ENCODE results near the gene HOXA5.
A peak's percentile ranks its signal among the peaks of the same experiment; 100 is the strongest.

Gene HOXA5

GRCh38 chr7:27106901-27107240, 36.6 kb downstream of the HOXA5 start:
- DNase-seq = no peak
- in situ Hi-C loops (cut with HindIII; ENCODE audit: low pct_ligation_motif_present, low pct_unique_long_range_greater_than_20kb, low sequenced_read_pairs) = no loop called here

- in situ Hi-C loops (cut with HindIII; ENCODE audit: low pct_ligation_motif_present, low pct_unique_long_range_greater_than_20kb, low sequenced_read_pairs) = no loop called here
- DNase-seq = no peak
Observed at GRCh38 chr7:27106181-27106900, 37.1 kb downstream of the HOXA5 start.

GRCh38 chr7:27105301-27106031, 38.0 kb downstream of the HOXA5 start:
- DNase-seq = no peak
- in situ Hi-C loops (cut with HindIII; ENCODE audit: low pct_ligation_motif_present, low pct_unique_long_range_greater_than_20kb, low sequenced_read_pairs) = no loop called here

GRCh38 chr7:27104341-27105058, 39.0 kb downstream of the HOXA5 start:
- no peak for DNase-seq
- in situ Hi-C loops (cut with HindIII; ENCODE audit: low pct_ligation_motif_present, low pct_unique_long_range_greater_than_20kb, low sequenced_read_pairs) = no loop called here

GRCh38 chr7:27103489-27104226, 39.8 kb downstream of the HOXA5 start:
- in situ Hi-C loops (cut with HindIII; ENCODE audit: low pct_ligation_motif_present, low pct_unique_long_range_greater_than_20kb, low sequenced_read_pairs) = no loop called here
- DNase-seq = no peak

- DNase-seq = no peak
- in situ Hi-C loops (cut with HindIII; ENCODE audit: low pct_ligation_motif_present, low pct_unique_long_range_greater_than_20kb, low sequenced_read_pairs) = no loop called here
Observed at GRCh38 chr7:27102581-27103442, 40.7 kb downstream of the HOXA5 start, which contains the start of gene HOXA2. Gene HOXA2, minus strand, starts transcription at chr7:27102683. Its CDS starts 183 bp downstream, at chr7:27102500.

- in situ Hi-C loops (cut with HindIII; ENCODE audit: low pct_ligation_motif_present, low pct_unique_long_range_greater_than_20kb, low sequenced_read_pairs) = no loop called here
- no peak for DNase-seq
Observed at GRCh38 chr7:27101957-27102580, 41.4 kb downstream of the HOXA5 start.

- in situ Hi-C loops (cut with HindIII; ENCODE audit: low pct_ligation_motif_present, low pct_unique_long_range_greater_than_20kb, low sequenced_read_pairs) = no loop called here
- DNase-seq = no peak
Observed at GRCh38 chr7:27101171-27101956, 42.1 kb downstream of the HOXA5 start.

GRCh38 chr7:27100694-27101170, 42.7 kb downstream of the HOXA5 start:
- in situ Hi-C loops (cut with HindIII; ENCODE audit: low pct_ligation_motif_present, low pct_unique_long_range_greater_than_20kb, low sequenced_read_pairs) = no loop called here
- DNase-seq = no peak

GRCh38 chr7:27099453-27100370, 43.8 kb downstream of the HOXA5 start:
- in situ Hi-C loops (cut with HindIII; ENCODE audit: low pct_ligation_motif_present, low pct_unique_long_range_greater_than_20kb, low sequenced_read_pairs) = no loop called here
- DNase-seq = no peak

- peak; percentile 82 for DNase-seq
- in situ Hi-C loops (cut with HindIII; ENCODE audit: low pct_ligation_motif_present, low pct_unique_long_range_greater_than_20kb, low sequenced_read_pairs) = no loop called here
Observed at GRCh38 chr7:27098578-27099451, 44.7 kb downstream of the HOXA5 start.

- in situ Hi-C loops (cut with HindIII; ENCODE audit: low pct_ligation_motif_present, low pct_unique_long_range_greater_than_20kb, low sequenced_read_pairs) = no loop called here
- peak; percentile 76 for DNase-seq
Observed at GRCh38 chr7:27097686-27098577, 45.5 kb downstream of the HOXA5 start.

- DNase-seq = peak; percentile 70
- in situ Hi-C loops (cut with HindIII; ENCODE audit: low pct_ligation_motif_present, low pct_unique_long_range_greater_than_20kb, low sequenced_read_pairs) = no loop called here
Observed at GRCh38 chr7:27096768-27097514, 46.5 kb downstream of the HOXA5 start.
